Spleen (tissue), 7 donors: ENCODE results near the gene COL27A1.

ENCODE experiments used
- POLR2AphosphoS5 ChIP-seq, 3 donors: sonication (generic); formaldehyde crosslinking; IDR thresholded peaks; one replicate each; pipeline ENCODE4 v1.5.1; 2017; ENCODE audit warnings: antibody characterized with exemption in 3 of 3
- TF ChIP-seq, protein P1 (sequence below), 11 experiments: fragments of 200-600 bp in 7 of 11; fragments of 450-650 bp in 4 of 11; sonication (generic) in 4 of 11; IDR thresholded peaks in 8 of 11; conservative IDR thresholded peaks in 3 of 11; 1 replicate in 7 of 11; 2 replicates in 4 of 11; pipeline versions ENCODE4 v1.4.0 to v1.8.0; 2016 to 2021; ENCODE audit warnings: antibody characterized with exemption in 11 of 11, inconsistent platforms in 4 of 11, mild to moderate bottlenecking in 1 of 11
- donor health status: DM: no; HTN: no; CAD: no; lungs with moderate emphysema.
- donor health status: DM: no; HTN: no; CAD: no.
- donor health status: DM: no; HTN: no; CAD: no.

DNA sequence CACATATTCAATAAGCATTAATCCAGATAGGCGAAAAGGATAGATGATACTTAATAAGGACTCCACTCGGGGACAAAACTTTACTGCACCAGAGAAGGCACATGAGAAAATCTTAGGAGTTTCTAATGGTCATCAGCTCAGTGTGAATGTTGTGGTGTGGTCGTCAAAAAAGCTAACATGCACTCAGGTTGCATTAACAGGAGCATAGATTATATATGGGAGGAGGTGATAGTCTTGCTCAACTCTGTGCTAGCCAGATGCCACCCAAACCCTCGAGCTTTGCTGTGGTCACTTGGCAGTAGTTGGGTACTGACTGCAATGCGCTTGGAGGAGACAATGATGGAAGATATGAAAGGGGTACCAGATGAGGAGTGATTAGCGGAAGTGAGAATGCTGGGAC, 8.6 kb upstream of the COL27A1 start:
- TF ChIP-seq, protein P1, sequence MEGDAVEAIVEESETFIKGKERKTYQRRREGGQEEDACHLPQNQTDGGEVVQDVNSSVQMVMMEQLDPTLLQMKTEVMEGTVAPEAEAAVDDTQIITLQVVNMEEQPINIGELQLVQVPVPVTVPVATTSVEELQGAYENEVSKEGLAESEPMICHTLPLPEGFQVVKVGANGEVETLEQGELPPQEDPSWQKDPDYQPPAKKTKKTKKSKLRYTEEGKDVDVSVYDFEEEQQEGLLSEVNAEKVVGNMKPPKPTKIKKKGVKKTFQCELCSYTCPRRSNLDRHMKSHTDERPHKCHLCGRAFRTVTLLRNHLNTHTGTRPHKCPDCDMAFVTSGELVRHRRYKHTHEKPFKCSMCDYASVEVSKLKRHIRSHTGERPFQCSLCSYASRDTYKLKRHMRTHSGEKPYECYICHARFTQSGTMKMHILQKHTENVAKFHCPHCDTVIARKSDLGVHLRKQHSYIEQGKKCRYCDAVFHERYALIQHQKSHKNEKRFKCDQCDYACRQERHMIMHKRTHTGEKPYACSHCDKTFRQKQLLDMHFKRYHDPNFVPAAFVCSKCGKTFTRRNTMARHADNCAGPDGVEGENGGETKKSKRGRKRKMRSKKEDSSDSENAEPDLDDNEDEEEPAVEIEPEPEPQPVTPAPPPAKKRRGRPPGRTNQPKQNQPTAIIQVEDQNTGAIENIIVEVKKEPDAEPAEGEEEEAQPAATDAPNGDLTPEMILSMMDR (IDR thresholded peaks at IDR 0.05 in 8 of 11, conservative IDR thresholded peaks at IDR 0.05 in 3 of 11): no peak
- no peak for TF ChIP-seq POLR2AphosphoS5 (IDR thresholded peaks at IDR 0.05)
